Osteoblast (primary cell): ENCODE measurements around the gene GCSAML. TPM values are rescaled to one million over a fixed set of nuclear protein-coding genes. Genes with fewer than 3 reads are reported as not detected.

Experiments
- DNase-seq: peaks from one replicate; pipeline ENCODE4 v3.0.0; 2011; ENCODE audit warnings: low spot score, mixed read lengths; ENCODE audit not compliant: insufficient read length; ENCODE audit errors: missing footprints
- H2AFZ ChIP-seq: 2 replicates; pipeline ENCODE4 v1.6.0; 2011; ENCODE audit warnings: mild to moderate bottlenecking, low read length
- H3K27ac ChIP-seq: 2 replicates; pipeline ENCODE4 v1.5.1; 2011; ENCODE audit warnings: mild to moderate bottlenecking, low read depth, low read length, moderate library complexity
- H3K27me3 ChIP-seq: 2 replicates; pipeline ENCODE4 v1.6.0; 2012; ENCODE audit warnings: mild to moderate bottlenecking, control low read depth, inconsistent platforms, low read length, moderate library complexity; ENCODE audit not compliant: insufficient read depth
- H3K36me3 ChIP-seq: 2 replicates; pipeline ENCODE4 v1.5.1; 2011; ENCODE audit warnings: mild to moderate bottlenecking, low read length, control low read depth, moderate library complexity; ENCODE audit not compliant: insufficient read depth
- H3K4me1 ChIP-seq: 2 replicates; pipeline ENCODE4 v1.5.1; 2011; ENCODE audit warnings: mild to moderate bottlenecking, low read length, control low read depth, moderate library complexity; ENCODE audit not compliant: insufficient read depth
- H3K4me2 ChIP-seq: 2 replicates; pipeline ENCODE4 v1.6.0; 2011; ENCODE audit warnings: mild to moderate bottlenecking, low read length; ENCODE audit not compliant: insufficient read depth
- H3K4me3 ChIP-seq: fragments of 200-600 bp; sonication (generic); 3 replicates; pipeline ENCODE4 v1.5.1; 2012; ENCODE audit warnings: mild to moderate bottlenecking, low read length, inconsistent platforms; ENCODE audit not compliant: insufficient read depth
- H3K79me2 ChIP-seq: 2 replicates; pipeline ENCODE4 v1.6.0; 2012; ENCODE audit warnings: mild to moderate bottlenecking, low read length, control low read depth, inconsistent platforms; ENCODE audit not compliant: insufficient read depth
- H3K9me3 ChIP-seq: 2 replicates; pipeline ENCODE4 v1.5.1; 2011; ENCODE audit warnings: low read depth, low read length, control low read depth
- H4K20me1 ChIP-seq: 2 replicates; pipeline ENCODE4 v1.6.0; 2012; ENCODE audit warnings: mild to moderate bottlenecking, low read length, control low read depth; ENCODE audit not compliant: insufficient read depth
- total RNA-seq: library from RNA; depleted of rRNA; stranded (reverse); fragments of >200 nt; gene quantifications from 2 replicates; pipeline ENCODE4 v1.2.3, GENCODE V29; 2012
- TF ChIP-seq, protein P1 (sequence below): IDR thresholded peaks from 2 replicates; pipeline ENCODE4 v1.5.1; 2011; ENCODE audit warnings: mild to moderate bottlenecking, low read depth, low read length, moderate library complexity; ENCODE audit errors: extremely low read depth

Gene GCSAML
- total RNA-seq, 1 donor: not detected

GRCh38 chr1:247542811-247543210 lies 6.1 kb upstream of the GCSAML start:
- H3K27me3 ChIP-seq: no peaks in the 10 kb centered on the region
- H3K9me3 ChIP-seq: peaks cover 8% of the 10 kb centered on the region
- H3K27ac ChIP-seq: no peak overlapping the region
- no peaks in the 10 kb centered on the region for H4K20me1 ChIP-seq
- DNase-seq: no peak
- H3K79me2 ChIP-seq: no peaks in the 10 kb centered on the region
- H3K4me3 ChIP-seq: no peak overlapping the region
- H3K4me1 ChIP-seq: no peaks in the 10 kb centered on the region
- TF ChIP-seq, protein P1, sequence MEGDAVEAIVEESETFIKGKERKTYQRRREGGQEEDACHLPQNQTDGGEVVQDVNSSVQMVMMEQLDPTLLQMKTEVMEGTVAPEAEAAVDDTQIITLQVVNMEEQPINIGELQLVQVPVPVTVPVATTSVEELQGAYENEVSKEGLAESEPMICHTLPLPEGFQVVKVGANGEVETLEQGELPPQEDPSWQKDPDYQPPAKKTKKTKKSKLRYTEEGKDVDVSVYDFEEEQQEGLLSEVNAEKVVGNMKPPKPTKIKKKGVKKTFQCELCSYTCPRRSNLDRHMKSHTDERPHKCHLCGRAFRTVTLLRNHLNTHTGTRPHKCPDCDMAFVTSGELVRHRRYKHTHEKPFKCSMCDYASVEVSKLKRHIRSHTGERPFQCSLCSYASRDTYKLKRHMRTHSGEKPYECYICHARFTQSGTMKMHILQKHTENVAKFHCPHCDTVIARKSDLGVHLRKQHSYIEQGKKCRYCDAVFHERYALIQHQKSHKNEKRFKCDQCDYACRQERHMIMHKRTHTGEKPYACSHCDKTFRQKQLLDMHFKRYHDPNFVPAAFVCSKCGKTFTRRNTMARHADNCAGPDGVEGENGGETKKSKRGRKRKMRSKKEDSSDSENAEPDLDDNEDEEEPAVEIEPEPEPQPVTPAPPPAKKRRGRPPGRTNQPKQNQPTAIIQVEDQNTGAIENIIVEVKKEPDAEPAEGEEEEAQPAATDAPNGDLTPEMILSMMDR: no peak
- no peak overlapping the region for H2AFZ ChIP-seq
- no peaks in the 10 kb centered on the region for H3K36me3 ChIP-seq
- no peak overlapping the region for H3K4me2 ChIP-seq

DNA sequence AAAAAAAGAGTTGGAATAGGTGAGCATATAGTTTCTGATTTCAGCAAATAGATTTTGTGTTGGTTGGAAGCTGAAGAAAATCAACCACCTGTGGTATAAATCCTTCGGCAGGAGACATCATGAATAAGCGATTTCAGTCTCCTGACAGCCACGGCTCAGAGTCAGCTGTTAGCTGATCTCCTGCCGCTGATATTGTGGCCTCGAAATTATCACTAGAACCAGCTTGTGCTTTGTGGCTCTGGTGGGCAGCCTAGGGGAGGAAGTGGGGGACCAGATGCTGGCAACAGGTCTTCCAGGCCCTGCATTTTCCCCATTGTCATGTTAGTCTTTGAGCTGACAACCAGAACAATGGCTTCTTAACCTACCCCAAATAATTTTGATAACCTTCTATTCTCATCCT lies 842 bp upstream of the GCSAML start:
- Histone ChIP-seq H2AFZ (no peak overlapping the region), H3K4me3 (no peak overlapping the region), H3K79me2 (no peaks in the 10 kb centered on the region), H4K20me1 (no peaks in the 10 kb centered on the region), H3K4me2 (no peak overlapping the region), H3K27ac (no peak overlapping the region), H3K4me1 (no peaks in the 10 kb centered on the region), H3K36me3 (no peaks in the 10 kb centered on the region), H3K9me3 (no peaks in the 10 kb centered on the region), H3K27me3 (no peaks in the 10 kb centered on the region)
- DNase-seq: no peak
- TF ChIP-seq, protein P1: no peak

DNA sequence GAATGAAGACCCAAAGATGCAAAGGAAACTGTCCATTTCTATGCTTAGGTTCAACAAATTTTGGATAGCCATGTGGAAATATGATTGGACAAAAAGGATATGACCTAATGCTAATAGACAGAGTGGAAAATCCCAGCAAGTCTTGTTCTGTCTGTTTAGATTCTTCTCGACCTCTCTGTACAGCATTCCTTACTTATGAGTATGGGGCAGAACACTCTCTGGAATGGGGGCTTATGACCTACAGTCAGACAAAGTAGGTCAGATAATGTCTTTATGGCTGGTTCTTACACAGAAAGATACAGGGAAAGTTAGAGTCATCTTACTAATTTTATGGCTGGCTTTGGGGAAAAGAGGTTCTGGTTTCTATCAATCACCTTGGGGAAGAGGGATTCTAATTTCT lies 2.8 kb downstream of the GCSAML start:
- no peaks in the 10 kb centered on the region for H4K20me1 ChIP-seq
- H3K9me3 ChIP-seq: no peaks in the 10 kb centered on the region
- H3K4me1 ChIP-seq: no peaks in the 10 kb centered on the region
- TF ChIP-seq, protein P1: no peak
- no peak overlapping the region for H2AFZ ChIP-seq
- no peak overlapping the region for H3K4me3 ChIP-seq
- H3K27ac ChIP-seq: no peak overlapping the region
- H3K4me2 ChIP-seq: no peak overlapping the region
- no peaks in the 10 kb centered on the region for H3K36me3 ChIP-seq
- H3K79me2 ChIP-seq: no peaks in the 10 kb centered on the region
- H3K27me3 ChIP-seq: no peaks in the 10 kb centered on the region
- no peak for DNase-seq

GRCh38 chr1:247552231-247552630 lies 3.3 kb downstream of the GCSAML start:
- Histone ChIP-seq H3K4me2 (no peak overlapping the region), H4K20me1 (no peaks in the 10 kb centered on the region), H3K4me1 (no peaks in the 10 kb centered on the region), H3K4me3 (no peak overlapping the region), H3K9me3 (no peaks in the 10 kb centered on the region), H3K79me2 (no peaks in the 10 kb centered on the region), H3K27ac (no peak overlapping the region), H2AFZ (no peak overlapping the region), H3K27me3 (no peaks in the 10 kb centered on the region), H3K36me3 (no peaks in the 10 kb centered on the region)
- no peak for DNase-seq
- TF ChIP-seq, protein P1: no peak
